NB4 (cell line): ENCODE results near the gene EBF4.

Experiments
- CTCF ChIP-seq: IDR thresholded peaks from one replicate; pipeline ENCODE4 v1.5.1; 2012; ENCODE audit warnings: low read depth, low read length
- MYC ChIP-seq: IDR thresholded peaks from 2 replicates; pipeline ENCODE4 v1.6.1; 2011; ENCODE audit warnings: low read depth, low read length
- POLR2A ChIP-seq: IDR thresholded peaks from 2 replicates; pipeline ENCODE4 v1.6.1; 2011; ENCODE audit warnings: mild to moderate bottlenecking; ENCODE audit not compliant: insufficient read length; ENCODE audit errors: extremely low read depth

GRCh38 chr20:2794202-2794748 is 101.7 kb downstream of the EBF4 start:
- no peak for TF ChIP-seq CTCF
- TF ChIP-seq POLR2A, result no peak
- no peak for TF ChIP-seq MYC
